NCI-H2107 treated with DMSO at 0.1 percent for 48 hours (cell line): ENCODE measurements around the gene RAB22A.
A peak's percentile ranks its signal among the peaks of the same experiment; 100 is the strongest.

Experiments
- DNase-seq: peaks from one replicate; lab custom pipeline; 2025; ENCODE audit not compliant: unreplicated experiment; lab: John Stamatoyannopoulos, UW

RAB22A gene

DNA sequence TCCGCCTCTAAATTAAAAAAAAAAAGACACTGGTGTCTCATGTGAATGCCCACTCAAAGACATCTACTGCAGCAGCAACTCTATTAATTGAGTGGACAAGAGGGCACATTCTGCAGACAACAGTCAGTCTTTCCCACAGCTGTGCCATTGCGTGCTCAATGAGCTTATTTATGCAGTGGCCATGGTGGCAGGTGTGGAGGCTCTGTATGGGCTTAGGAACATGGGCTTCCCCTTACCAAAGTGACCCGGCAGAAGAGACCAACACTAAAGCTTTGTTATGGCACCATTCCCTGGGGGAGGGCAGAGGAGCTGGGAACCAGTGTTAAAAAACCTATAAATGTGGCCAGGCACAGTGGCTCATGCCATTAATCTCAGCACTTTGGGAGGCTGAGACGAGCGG is 75.3 kb downstream of the RAB22A start:
- DNase-seq = no peak

DNA sequence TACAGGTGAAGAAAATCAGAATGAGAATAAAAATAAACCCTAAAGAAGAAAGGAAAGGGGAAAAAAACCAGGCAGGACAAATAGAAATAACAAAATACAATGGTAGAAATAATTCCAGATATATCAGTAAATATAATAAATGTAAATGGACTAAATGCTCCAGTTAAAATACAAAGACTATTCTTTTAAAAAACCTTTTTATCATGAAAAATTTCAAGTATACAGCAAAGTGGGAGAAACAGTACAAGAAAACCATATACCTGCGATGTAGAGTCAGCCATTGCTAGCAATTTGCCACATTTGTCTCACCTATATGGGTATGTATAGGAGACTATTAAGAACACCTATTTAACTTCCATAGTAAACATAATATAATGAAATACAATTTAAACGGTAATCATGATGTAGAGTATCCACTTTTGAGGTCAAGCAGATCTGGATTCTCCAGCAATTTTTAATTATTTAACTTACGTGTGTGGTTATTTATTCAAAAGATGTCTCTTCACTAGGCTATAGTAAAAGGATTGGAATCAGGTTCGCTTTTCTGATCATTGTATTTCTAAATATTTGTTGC is 78.6 kb downstream of the RAB22A start:
- no peak for DNase-seq

DNA sequence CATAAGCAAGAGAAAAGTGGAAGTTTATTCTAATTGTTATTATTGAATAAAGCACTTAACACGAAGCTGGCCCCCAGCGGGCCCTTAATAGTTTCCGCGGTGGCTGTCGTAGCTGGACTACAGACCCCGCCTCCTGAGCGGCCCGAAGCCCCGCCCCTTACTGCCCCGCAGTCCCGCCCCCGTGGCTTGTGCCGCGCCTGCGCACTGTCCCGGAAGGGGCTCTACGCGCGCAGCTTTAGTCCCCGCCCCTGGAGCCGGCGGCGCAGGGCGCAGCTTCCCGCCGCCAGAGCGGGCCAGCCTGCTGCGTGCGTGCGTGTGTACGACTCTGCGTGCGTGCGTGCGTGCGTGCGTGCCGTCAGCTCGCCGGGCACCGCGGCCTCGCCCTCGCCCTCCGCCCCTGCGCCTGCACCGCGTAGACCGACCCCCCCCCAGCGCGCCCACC is 79.4 kb downstream of the RAB22A start, which contains the start of gene VAPB:
VAPB (plus strand) TSS at position 348 of the 442 bp plus-strand sequence. CDS start 231 bp downstream, outside the sequence.
- DNase-seq = peak; percentile 81

DNA sequence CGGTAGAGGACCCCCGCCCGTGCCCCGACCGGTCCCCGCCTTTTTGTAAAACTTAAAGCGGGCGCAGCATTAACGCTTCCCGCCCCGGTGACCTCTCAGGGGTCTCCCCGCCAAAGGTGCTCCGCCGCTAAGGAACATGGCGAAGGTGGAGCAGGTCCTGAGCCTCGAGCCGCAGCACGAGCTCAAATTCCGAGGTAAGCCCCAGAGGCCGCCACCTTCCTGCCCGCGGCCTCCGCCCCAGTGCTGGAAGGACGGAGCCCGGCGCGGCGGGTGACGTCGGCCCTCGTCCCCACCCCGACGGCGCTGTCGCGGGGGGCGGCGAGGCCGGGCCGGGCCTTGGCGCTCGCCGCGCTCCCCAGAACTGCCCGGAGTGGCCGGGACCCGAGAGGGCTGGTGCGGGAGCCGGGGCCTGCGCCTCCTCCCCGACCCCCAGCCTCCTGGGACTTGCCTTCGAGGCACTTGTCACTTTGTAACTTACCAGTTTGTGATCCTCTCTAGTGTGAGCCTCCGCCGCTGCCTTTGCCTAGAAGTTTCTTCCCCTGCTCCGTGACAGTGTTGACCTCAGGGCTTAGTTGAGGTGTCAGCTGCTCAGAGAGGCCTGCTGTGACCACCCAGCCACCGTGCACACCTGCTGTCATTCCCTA is 79.9 kb downstream of the RAB22A start:
- no peak for DNase-seq

GRCh38 chr20:58389968-58390658 is 80.6 kb downstream of the RAB22A start:
- no peak for DNase-seq

- DNase-seq = no peak
These were observed 81.1 kb downstream of the RAB22A start for GRCh38 chr20:58390659-58391035.

- DNase-seq = no peak
These were observed 82.8 kb downstream of the RAB22A start for GRCh38 chr20:58392286-58392685.

DNA sequence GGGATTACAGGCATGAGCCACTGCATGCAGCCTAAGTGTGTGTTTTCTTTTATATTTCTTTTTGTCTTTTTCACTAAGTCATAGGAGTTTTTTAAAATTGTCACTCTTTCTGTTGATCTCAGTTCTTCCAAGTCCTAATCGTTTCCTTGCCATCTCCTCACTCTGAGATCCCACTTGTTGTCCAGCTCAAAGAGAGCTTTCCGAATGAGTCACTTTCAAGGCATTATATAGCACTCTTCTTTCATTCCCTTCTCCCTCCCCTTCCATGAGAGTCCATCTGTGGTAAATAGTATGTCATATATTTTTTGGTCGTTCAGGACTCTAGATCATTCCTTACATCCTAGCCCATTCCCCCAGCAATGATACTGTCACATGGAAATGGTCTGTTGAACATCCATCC is 83.8 kb downstream of the RAB22A start:
- DNase-seq = no peak

DNA sequence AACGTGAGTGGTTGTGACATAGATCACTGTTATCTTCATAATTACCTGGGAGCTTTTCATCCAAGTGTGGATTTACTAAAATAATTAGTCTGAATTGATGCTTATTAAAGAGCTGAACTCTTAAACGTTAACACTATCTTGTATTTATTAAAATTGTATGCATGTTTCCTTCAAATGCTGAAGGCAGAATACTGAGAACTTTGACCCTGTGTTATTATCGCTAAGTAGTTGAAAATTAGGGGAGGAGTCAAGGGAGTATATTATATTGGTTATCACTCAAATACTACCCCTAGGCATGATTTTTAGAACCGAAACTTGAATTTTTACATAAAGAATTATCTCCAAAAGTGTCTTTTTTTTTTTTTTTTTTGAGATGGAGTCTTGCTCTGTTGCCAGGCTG is 85.3 kb downstream of the RAB22A start:
- no peak for DNase-seq

DNA sequence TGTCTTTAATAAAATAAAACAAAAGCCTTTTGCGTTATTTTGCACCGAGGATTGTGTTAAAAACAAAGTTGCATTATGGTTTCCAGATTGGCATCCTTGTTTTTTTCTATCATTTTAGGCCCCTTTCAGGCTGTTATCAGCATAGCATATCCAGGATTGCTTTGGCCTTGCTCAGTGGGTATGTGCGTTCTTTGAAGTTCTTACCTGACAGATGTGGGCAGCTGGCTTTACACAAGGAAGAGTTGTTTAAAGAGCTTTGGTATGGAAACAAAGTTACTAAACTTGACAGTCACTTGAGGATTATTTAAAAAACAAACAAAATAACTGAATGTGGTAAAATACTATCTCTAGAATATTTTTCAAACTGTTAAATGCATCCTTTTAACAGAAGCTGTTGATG is 86.1 kb downstream of the RAB22A start:
- no peak for DNase-seq

DNA sequence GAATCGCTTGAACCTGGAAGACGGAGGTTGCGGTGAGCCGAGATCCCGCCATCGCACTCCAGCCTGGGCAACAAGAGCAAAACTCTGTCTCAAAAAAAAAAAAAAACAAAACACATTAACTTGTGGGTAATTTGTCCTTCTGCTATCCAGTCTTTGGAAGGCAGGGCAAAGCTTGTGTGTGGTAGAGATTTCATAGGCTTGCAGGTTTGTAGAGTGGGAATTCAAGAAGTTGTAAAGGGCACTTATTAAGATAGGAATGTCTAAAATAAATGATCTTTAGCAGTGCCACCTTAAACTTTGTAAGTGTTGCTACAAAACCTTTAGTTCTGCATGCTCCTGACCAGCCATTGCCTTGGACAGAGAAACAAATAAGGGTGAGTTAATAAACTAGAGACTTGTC is 87.9 kb downstream of the RAB22A start:
- DNase-seq = no peak

- DNase-seq = no peak
These were observed 88.7 kb downstream of the RAB22A start for GRCh38 chr20:58398254-58398653.

- no peak for DNase-seq
These were observed 90.4 kb downstream of the RAB22A start for GRCh38 chr20:58399926-58400325.

DNA sequence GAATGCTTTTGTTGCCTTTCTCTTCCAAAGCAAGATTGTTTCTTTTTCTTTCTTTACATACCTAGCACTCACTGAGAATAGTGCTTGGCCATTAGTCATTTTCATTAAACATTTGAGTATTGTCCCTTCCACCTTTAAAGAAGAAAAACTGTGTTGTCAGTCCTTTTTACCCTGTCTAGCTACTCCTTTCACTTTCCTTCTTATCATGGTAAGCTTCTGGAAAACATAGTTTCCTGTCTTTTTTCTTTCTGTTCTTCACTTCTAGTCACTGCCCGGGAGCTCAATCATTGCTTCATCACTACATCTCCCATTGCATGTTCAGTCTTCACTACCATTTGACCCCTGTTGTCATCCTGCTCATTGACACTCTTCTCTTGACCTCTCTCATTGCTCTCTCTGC is 91.6 kb downstream of the RAB22A start:
- DNase-seq = no peak

- DNase-seq = no peak
These were observed 92.8 kb downstream of the RAB22A start for GRCh38 chr20:58402305-58402704.

DNA sequence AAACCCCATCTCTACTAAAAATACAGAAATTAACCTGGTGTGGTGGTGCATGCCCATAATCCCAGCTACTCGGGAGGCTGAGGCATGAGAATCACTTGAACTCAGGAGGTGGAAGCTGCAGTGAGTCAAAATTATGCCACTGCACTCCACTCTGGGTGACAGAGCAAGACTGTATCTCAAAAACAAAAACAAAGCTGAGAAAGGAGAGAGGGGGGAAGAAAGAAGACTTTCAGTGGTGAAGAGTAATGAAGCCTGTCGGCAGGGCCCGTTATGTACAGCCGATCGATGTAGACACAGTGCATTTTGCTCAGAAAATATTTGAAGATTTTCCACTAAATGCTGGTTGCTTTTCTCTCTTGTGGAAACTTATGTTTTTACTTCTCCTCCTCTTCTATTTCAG is 93.3 kb downstream of the RAB22A start:
- DNase-seq = no peak

DNA sequence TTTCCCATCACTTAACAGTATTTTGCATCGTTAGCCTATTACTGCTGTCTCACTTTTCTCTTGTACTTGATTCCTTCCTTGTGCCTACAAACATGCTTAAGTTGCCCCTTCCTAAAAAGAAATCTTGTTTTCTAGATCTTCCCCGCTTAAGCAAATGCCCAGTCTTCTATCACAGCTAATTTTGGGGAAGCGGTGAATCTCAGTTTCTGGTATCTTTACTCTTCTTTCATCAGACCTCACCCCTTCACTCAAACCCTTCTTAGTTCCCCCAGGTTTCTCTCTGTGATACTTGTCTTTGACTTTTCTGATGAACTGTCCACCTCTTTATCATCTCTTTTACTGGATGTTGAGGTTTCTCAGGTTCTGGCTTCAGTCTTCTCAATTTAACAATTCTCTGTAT is 93.8 kb downstream of the RAB22A start:
- no peak for DNase-seq

- DNase-seq = no peak
These were observed 96.2 kb downstream of the RAB22A start for GRCh38 chr20:58405504-58406291.

DNA sequence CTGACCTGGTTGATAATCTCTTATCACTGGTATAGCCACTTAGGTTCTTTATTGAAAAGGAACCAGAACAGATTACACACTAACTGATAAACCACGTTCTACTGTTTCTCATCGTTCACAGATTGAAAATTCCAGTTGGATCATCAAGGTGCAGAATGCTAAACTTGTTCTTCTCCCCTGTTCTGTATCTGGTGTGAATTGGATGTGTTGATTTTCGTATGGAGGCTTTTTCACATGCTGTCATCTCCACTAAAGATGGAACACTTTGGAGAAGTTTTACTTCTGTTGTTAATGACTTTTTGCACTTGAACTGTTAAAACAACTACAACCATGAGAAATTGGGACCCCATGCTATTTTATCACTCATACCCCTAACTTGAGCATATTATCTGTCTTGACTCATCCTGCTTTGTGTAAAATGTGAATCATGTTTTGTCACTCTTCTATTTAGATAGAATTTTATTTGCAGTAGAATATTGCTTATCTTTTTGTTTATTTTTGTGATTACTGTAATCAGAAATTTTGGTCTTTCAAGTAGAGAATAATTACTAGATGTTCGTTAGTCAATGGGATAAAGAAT is 97.0 kb downstream of the RAB22A start:
- no peak for DNase-seq

GRCh38 chr20:58407201-58407873 is 97.8 kb downstream of the RAB22A start:
- DNase-seq = no peak
